Measurements from ENCODE around the gene AP1M2.
"Not testable (repeated sequence)": the region's sequence is repeated elsewhere in the genome, so short reads cannot be mapped to it uniquely, and the experiment has no call there.

AP1M2 gene

DNA sequence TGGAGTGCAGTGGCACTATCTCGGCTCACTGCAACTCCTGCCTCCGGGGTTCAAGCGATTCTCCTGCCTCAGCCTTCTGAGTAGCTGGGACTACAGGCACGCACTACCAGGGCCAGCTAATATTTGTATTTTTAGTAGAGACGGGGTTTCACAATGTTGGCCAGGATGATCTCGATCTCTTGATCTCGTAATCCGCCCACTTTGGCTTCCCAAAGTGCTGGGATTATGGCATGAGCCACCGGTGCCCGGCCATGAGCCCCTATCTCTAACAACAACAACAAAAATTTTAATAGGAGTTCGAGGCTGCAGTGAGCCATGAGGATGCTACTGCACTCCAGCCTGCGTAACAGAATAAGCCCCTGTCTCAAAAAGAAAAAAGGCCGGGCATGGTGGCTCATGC lies 5.0 kb downstream of the AP1M2 start:
- no peak overlapping the region for H3K27ac ChIP-seq
- no peak for TF ChIP-seq CTCF (IDR thresholded peaks at IDR 0.05; ENCODE audit: low read depth, low read length)
- no peak for DNase-seq
- no peaks in the 10 kb centered on the region for H3K27me3 ChIP-seq (ENCODE audit: insufficient read depth, low read depth, severe bottlenecking)
- H3K4me3 ChIP-seq (ENCODE audit: low read depth, low read length), result no peak overlapping the region
- H3K9me3 ChIP-seq (ENCODE audit: severe bottlenecking), result no peaks in the 10 kb centered on the region
- no peaks in the 10 kb centered on the region for H3K36me3 ChIP-seq

DNA sequence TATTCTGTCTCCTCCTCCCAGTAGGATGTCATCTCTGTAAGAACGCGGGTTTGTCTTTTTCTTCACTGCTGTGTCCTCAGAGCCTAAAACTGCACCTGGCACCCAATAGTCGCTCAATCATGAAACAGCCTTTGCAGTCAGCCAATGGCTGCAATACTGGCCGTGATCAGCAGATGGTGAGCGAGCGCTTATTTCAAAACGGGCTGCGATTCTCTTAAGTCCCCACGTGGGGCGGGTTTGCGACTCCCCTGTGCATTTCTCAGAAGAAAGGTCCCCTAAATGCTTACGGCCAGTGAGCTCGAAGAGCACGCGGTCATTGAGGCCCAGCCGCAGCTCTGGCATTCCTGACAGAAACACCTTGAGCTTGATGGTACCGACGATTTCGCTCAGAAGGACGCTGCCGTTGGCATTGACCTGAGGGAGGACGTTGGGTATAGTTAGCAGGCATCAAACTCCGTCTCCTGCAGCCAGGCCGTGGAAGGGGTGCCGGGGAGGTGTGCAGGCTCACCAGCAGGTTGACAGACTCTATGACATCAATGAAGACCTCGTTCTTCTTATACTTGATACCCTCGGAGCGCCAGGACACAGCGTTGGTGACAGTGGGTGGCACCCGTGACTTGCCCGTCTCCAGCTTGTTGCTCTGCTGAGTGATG lies 6.0 kb downstream of the AP1M2 start:
- TF ChIP-seq CTCF (IDR thresholded peaks at IDR 0.05; ENCODE audit: low read depth, low read length), result peak; percentile 96
- DNase-seq, result peak; percentile 90
- Histone ChIP-seq H3K4me3 (ENCODE audit: low read depth, low read length) (no peak overlapping the region), H3K27ac (no peak overlapping the region), H3K9me3 (ENCODE audit: severe bottlenecking) (no peaks in the 10 kb centered on the region), H3K36me3 (no peaks in the 10 kb centered on the region), H3K27me3 (ENCODE audit: insufficient read depth, low read depth, severe bottlenecking) (no peaks in the 10 kb centered on the region)

DNA sequence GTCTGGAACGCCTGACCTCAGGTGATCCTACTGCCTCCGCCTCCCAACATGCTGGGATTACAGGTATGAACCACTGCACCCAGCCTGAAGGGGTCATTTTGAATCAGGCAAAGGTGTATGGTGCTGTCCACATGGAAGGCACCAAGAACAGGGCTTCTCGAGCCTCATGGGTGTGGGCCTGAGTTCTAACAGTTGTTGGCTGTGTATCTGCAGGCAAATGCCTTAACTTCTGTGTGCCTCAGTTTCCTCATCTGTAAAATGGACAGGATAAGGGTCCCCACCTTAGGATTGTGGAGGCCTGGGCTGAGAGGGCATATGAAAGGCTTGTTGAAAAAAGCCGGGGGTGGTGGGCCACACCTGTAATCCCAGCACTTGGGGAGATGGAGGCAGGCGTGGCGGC lies 9.2 kb downstream of the AP1M2 start:
- H3K27me3 ChIP-seq (ENCODE audit: insufficient read depth, low read depth, severe bottlenecking), result no peaks in the 10 kb centered on the region
- H3K4me3 ChIP-seq (ENCODE audit: low read depth, low read length), result no peak overlapping the region
- H3K9me3 ChIP-seq (ENCODE audit: severe bottlenecking), result no peaks in the 10 kb centered on the region
- no peaks in the 10 kb centered on the region for H3K36me3 ChIP-seq
- no peak overlapping the region for H3K27ac ChIP-seq
- no peak for DNase-seq
- no peak for TF ChIP-seq CTCF (IDR thresholded peaks at IDR 0.05; ENCODE audit: low read depth, low read length)

GRCh38 chr19:10575011-10575716 lies 11.9 kb downstream of the AP1M2 start:
- no peaks in the 10 kb centered on the region for H3K9me3 ChIP-seq (ENCODE audit: severe bottlenecking)
- H3K4me3 ChIP-seq (ENCODE audit: low read depth, low read length), result no peak overlapping the region
- no peak overlapping the region for H3K27ac ChIP-seq
- no peak for DNase-seq
- no peaks in the 10 kb centered on the region for H3K36me3 ChIP-seq
- TF ChIP-seq CTCF (IDR thresholded peaks at IDR 0.05; ENCODE audit: low read depth, low read length), result no peak
- H3K27me3 ChIP-seq (ENCODE audit: insufficient read depth, low read depth, severe bottlenecking), result no peaks in the 10 kb centered on the region

DNA sequence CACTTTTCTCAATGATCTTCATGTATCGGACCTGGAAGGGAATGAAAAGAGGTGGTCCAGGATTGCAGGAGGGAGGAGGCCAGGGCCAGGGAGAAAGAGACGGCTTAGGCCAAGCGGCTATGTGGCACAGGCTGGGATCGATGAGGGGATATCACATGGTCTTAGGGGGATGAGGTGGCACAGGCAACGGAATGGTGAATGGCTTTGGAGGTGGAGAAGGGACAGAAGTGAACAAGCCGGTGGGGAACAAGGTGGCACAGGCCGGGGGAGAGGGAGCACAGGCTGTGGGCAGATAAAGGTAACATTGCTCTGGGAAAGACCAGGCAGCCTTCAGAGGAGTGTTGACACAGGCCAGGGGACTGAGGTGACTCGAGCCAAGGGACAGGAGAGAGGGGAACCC lies 12.7 kb downstream of the AP1M2 start:
- TF ChIP-seq CTCF (IDR thresholded peaks at IDR 0.05; ENCODE audit: low read depth, low read length), result no peak
- no peak overlapping the region for H3K27ac ChIP-seq
- H3K4me3 ChIP-seq (ENCODE audit: low read depth, low read length), result no peak overlapping the region
- H3K36me3 ChIP-seq, result no peaks in the 10 kb centered on the region
- DNase-seq, result no peak
- no peaks in the 10 kb centered on the region for H3K27me3 ChIP-seq (ENCODE audit: insufficient read depth, low read depth, severe bottlenecking)
- no peaks in the 10 kb centered on the region for H3K9me3 ChIP-seq (ENCODE audit: severe bottlenecking)

- H3K9me3 ChIP-seq (ENCODE audit: severe bottlenecking); H3K4me3 ChIP-seq (ENCODE audit: low read depth, low read length); DNase-seq; H3K36me3 ChIP-seq; H3K27ac ChIP-seq; H3K27me3 ChIP-seq (ENCODE audit: insufficient read depth, low read depth, severe bottlenecking): not testable (repeated sequence)
Observed at GRCh38 chr19:10573793-10574192, 13.3 kb downstream of the AP1M2 start.

All from WERI-Rb-1 (cell line).